Neuron (in vitro differentiated cells): ENCODE measurements around the gene ZC3H18.
"Not testable (repeated sequence)": the region's sequence is repeated elsewhere in the genome, so short reads cannot be mapped to it uniquely, and the experiment has no call there.

Experiments
- H2AFZ ChIP-seq: one replicate; pipeline ENCODE4 v1.6.1; 2013; ENCODE audit warnings: low read depth, mild to moderate bottlenecking, inconsistent platforms, low read length, moderate library complexity
- H3K27me3 ChIP-seq: one replicate; pipeline ENCODE4 v1.6.1; 2013; ENCODE audit warnings: low read length; ENCODE audit not compliant: insufficient read depth
- H3K36me3 ChIP-seq: one replicate; pipeline ENCODE4 v1.6.1; 2013; ENCODE audit warnings: low read length; ENCODE audit not compliant: insufficient read depth
- H3K4me1 ChIP-seq: one replicate; pipeline ENCODE4 v1.6.1; 2013; ENCODE audit warnings: low read length; ENCODE audit not compliant: insufficient read depth
- H3K4me3 ChIP-seq: 2 replicates; pipeline ENCODE4 v1.5.1; 2013; ENCODE audit warnings: mild to moderate bottlenecking, low read length, moderate library complexity
- H3K9me3 ChIP-seq: one replicate; pipeline ENCODE4 v1.6.1; 2013; ENCODE audit warnings: low read length

The ZC3H18 gene

GRCh38 chr16:88599825-88600538 is 29.8 kb downstream of the ZC3H18 start:
- H3K9me3 ChIP-seq: peaks cover 3% of the 10 kb centered on the region
- no peak overlapping the region for H3K4me3 ChIP-seq
- no peak overlapping the region for H2AFZ ChIP-seq
- no peaks in the 10 kb centered on the region for H3K27me3 ChIP-seq
- H3K36me3 ChIP-seq: peaks cover 69% of the 10 kb centered on the region
- H3K4me1 ChIP-seq: no peaks in the 10 kb centered on the region

GRCh38 chr16:88600539-88600896 is 30.3 kb downstream of the ZC3H18 start:
- Histone ChIP-seq H3K9me3 (peaks cover 3% of the 10 kb centered on the region), H3K4me1 (no peaks in the 10 kb centered on the region), H3K4me3 (no peak overlapping the region), H2AFZ (no peak overlapping the region), H3K36me3 (peaks cover 75% of the 10 kb centered on the region), H3K27me3 (no peaks in the 10 kb centered on the region)

GRCh38 chr16:88601313-88602036 is 31.3 kb downstream of the ZC3H18 start:
- no peak overlapping the region for H3K4me3 ChIP-seq
- peaks cover 73% of the 10 kb centered on the region for H3K36me3 ChIP-seq
- H3K4me1 ChIP-seq: no peaks in the 10 kb centered on the region
- H3K9me3 ChIP-seq: peaks cover 3% of the 10 kb centered on the region
- no peaks in the 10 kb centered on the region for H3K27me3 ChIP-seq
- no peak overlapping the region for H2AFZ ChIP-seq

- peaks cover 79% of the 10 kb centered on the region for H3K36me3 ChIP-seq
These were observed 31.9 kb downstream of the ZC3H18 start for GRCh38 chr16:88602091-88602490.

GRCh38 chr16:88605186-88606147 is 35.3 kb downstream of the ZC3H18 start:
- peaks cover 68% of the 10 kb centered on the region for H3K36me3 ChIP-seq

More at GRCh38 chr16:88602091-88602490, 31.9 kb downstream of the ZC3H18 start:
- Histone ChIP-seq H3K4me1 (no peaks in the 10 kb centered on the region), H3K9me3 (peaks cover 3% of the 10 kb centered on the region), H3K27me3 (no peaks in the 10 kb centered on the region), H2AFZ (no peak overlapping the region), H3K4me3 (no peak overlapping the region)

GRCh38 chr16:88606148-88606757 is 36.0 kb downstream of the ZC3H18 start:
- H3K9me3 ChIP-seq: peaks cover 3% of the 10 kb centered on the region
- no peak overlapping the region for H3K4me3 ChIP-seq
- H3K4me1 ChIP-seq: no peaks in the 10 kb centered on the region
- no peaks in the 10 kb centered on the region for H3K27me3 ChIP-seq
- no peak overlapping the region for H2AFZ ChIP-seq
- H3K36me3 ChIP-seq: peaks cover 68% of the 10 kb centered on the region

More at GRCh38 chr16:88605186-88606147, 35.3 kb downstream of the ZC3H18 start:
- Histone ChIP-seq H2AFZ (no peak overlapping the region), H3K4me1 (no peaks in the 10 kb centered on the region), H3K4me3 (no peak overlapping the region), H3K9me3 (peaks cover 3% of the 10 kb centered on the region), H3K27me3 (no peaks in the 10 kb centered on the region)

- peaks cover 65% of the 10 kb centered on the region for H3K36me3 ChIP-seq
- no peaks in the 10 kb centered on the region for H3K4me1 ChIP-seq
- H2AFZ ChIP-seq: no peak overlapping the region
- no peaks in the 10 kb centered on the region for H3K9me3 ChIP-seq
- H3K4me3 ChIP-seq: no peak overlapping the region
- no peaks in the 10 kb centered on the region for H3K27me3 ChIP-seq
These were observed 37.9 kb downstream of the ZC3H18 start for GRCh38 chr16:88608076-88608475.

GRCh38 chr16:88609426-88609825 is 39.2 kb downstream of the ZC3H18 start:
- H2AFZ ChIP-seq, H3K4me3 ChIP-seq, H3K27me3 ChIP-seq, H3K4me1 ChIP-seq, H3K9me3 ChIP-seq: not testable (repeated sequence)
- H3K36me3 ChIP-seq: peaks cover 60% of the 10 kb centered on the region

GRCh38 chr16:88610080-88610479 is 39.9 kb downstream of the ZC3H18 start:
- Histone ChIP-seq H3K9me3 (no peaks in the 10 kb centered on the region), H3K36me3 (peaks cover 59% of the 10 kb centered on the region), H2AFZ (no peak overlapping the region), H3K4me3 (no peak overlapping the region), H3K4me1 (no peaks in the 10 kb centered on the region), H3K27me3 (no peaks in the 10 kb centered on the region)

GRCh38 chr16:88610909-88611812 is 41.0 kb downstream of the ZC3H18 start:
- Histone ChIP-seq H3K4me3 (no peak overlapping the region), H3K9me3 (no peaks in the 10 kb centered on the region), H2AFZ (no peak overlapping the region), H3K36me3 (peaks cover 60% of the 10 kb centered on the region), H3K27me3 (no peaks in the 10 kb centered on the region), H3K4me1 (no peaks in the 10 kb centered on the region)

- Histone ChIP-seq H3K4me3 (no peak overlapping the region), H3K27me3 (no peaks in the 10 kb centered on the region), H3K9me3 (no peaks in the 10 kb centered on the region), H3K4me1 (no peaks in the 10 kb centered on the region), H2AFZ (no peak overlapping the region), H3K36me3 (peaks cover 63% of the 10 kb centered on the region)
These were observed 43.1 kb downstream of the ZC3H18 start for GRCh38 chr16:88613293-88613692.
